MM.1S (cell line): ENCODE data around the gene AHCY.
"Not testable (repeated sequence)": the region's sequence is repeated elsewhere in the genome, so short reads cannot be mapped to it uniquely, and the experiment has no call there.

Experiments used
- CTCF ChIP-seq: fragments of 300-600 bp; sonication (generic); IDR thresholded peaks from 2 replicates; pipeline ENCODE4 v1.5.1; 2016; ENCODE audit warnings: antibody characterized with exemption, low read length, mixed read lengths
- EZH2 ChIP-seq: fragments of 300-600 bp; sonication (generic); optimal IDR thresholded peaks from 2 replicates; pipeline ENCODE3; 2017; ENCODE audit warnings: low read depth, mild to moderate bottlenecking, antibody characterized with exemption, low read length, mixed read lengths

GRCh38 chr20:34340726-34341125 is 37.6 kb upstream of the AHCY start:
- TF ChIP-seq CTCF, EZH2: not testable (repeated sequence)
